ENCODE results near the gene ARL5A.

DNA sequence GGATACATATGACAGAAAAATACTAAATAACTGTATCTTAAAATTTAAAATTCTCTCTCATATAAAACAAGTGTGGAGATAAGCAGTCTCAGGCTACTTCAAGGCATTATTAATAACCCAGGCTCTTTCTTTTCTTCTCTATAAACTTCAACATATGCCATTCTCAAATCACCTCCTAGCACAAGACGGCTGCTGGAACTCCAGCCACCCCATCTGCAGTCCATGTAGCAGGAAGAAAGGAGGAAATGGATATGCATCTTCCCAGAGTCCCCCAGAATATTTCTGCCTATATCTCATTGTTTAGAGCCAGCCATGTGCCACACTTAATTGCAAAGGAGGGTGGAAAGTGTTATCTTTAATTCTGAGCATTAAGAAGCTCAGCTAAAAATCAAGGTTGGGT, 58.6 kb downstream of the ARL5A start:
- TF ChIP-seq, protein P1, sequence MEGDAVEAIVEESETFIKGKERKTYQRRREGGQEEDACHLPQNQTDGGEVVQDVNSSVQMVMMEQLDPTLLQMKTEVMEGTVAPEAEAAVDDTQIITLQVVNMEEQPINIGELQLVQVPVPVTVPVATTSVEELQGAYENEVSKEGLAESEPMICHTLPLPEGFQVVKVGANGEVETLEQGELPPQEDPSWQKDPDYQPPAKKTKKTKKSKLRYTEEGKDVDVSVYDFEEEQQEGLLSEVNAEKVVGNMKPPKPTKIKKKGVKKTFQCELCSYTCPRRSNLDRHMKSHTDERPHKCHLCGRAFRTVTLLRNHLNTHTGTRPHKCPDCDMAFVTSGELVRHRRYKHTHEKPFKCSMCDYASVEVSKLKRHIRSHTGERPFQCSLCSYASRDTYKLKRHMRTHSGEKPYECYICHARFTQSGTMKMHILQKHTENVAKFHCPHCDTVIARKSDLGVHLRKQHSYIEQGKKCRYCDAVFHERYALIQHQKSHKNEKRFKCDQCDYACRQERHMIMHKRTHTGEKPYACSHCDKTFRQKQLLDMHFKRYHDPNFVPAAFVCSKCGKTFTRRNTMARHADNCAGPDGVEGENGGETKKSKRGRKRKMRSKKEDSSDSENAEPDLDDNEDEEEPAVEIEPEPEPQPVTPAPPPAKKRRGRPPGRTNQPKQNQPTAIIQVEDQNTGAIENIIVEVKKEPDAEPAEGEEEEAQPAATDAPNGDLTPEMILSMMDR (IDR thresholded peaks at IDR 0.05) = no peak
- TF ChIP-seq POLR2A (IDR thresholded peaks at IDR 0.05) = no peak

All from body of pancreas (tissue), 4 donors.